ENCODE data around the gene PTPRT. TPM values are rescaled to one million over a fixed set of nuclear protein-coding genes. Genes with fewer than 3 reads are reported as not detected.

Gene PTPRT
- total and polyA plus RNA-seq, 12 donors: 0.04 to 0.53 (median 0.22) TPM; not detected in 1

- H3K27me3 ChIP-seq: no peaks in the 10 kb centered on the region
- ATAC-seq: no peak
- DNase-seq: no peak
- no peak overlapping the region for H3K27ac ChIP-seq
- H3K9me3 ChIP-seq: no peaks in the 10 kb centered on the region
- no peak overlapping the region for H3K4me3 ChIP-seq
- intact Hi-C loops (cut with DNase I): no loop called here
- WGBS, 2 donors: 85 to 88% methylated on average over 6 of the region's 6 CpGs
- H3K4me1 ChIP-seq: peaks cover 0 to 4% (median 0%) of the 10 kb centered on the region in 9 donors
- no peak for TF ChIP-seq CTCF (IDR thresholded peaks at IDR 0.05)
- no peaks in the 10 kb centered on the region for H3K36me3 ChIP-seq
Observed at GRCh38 chr20:42261766-42262270, 927.9 kb downstream of the PTPRT start.

GRCh38 chr20:42260184-42260583 is 929.5 kb downstream of the PTPRT start:
- TF ChIP-seq CTCF (IDR thresholded peaks at IDR 0.05): no peak
- 71 to 81% methylated on average over 4 of the region's 4 CpGs for WGBS, 2 donors

GRCh38 chr20:42259389-42259788 is 930.3 kb downstream of the PTPRT start:
- Histone ChIP-seq H3K27me3 (no peaks in the 10 kb centered on the region), H3K9me3 (no peaks in the 10 kb centered on the region), H3K4me3 (no peak overlapping the region), H3K4me1 (peaks cover 0 to 14% (median 0%) of the 10 kb centered on the region in 9 donors), H3K36me3 (no peaks in the 10 kb centered on the region), H3K27ac (no peak overlapping the region)
- intact Hi-C loops (cut with DNase I): no loop called here
- ATAC-seq (no peak), DNase-seq (no peak)
- no peak for TF ChIP-seq CTCF (IDR thresholded peaks at IDR 0.05)
- 87 to 88% methylated on average over 4 of the region's 4 CpGs for WGBS, 2 donors

More at GRCh38 chr20:42260184-42260583, 929.5 kb downstream of the PTPRT start:
- no peak overlapping the region for H3K4me3 ChIP-seq
- DNase-seq: no peak
- no peaks in the 10 kb centered on the region for H3K36me3 ChIP-seq
- no peaks in the 10 kb centered on the region for H3K27me3 ChIP-seq
- no peak for ATAC-seq
- H3K4me1 ChIP-seq: peaks cover 0 to 14% (median 0%) of the 10 kb centered on the region in 9 donors
- no peak overlapping the region for H3K27ac ChIP-seq
- H3K9me3 ChIP-seq: no peaks in the 10 kb centered on the region
- intact Hi-C loops (cut with DNase I): no loop called here

GRCh38 chr20:42258564-42259302 is 931.0 kb downstream of the PTPRT start:
- H3K27me3 ChIP-seq: no peaks in the 10 kb centered on the region
- no peak for ATAC-seq
- 84 to 86% methylated on average over 6 of the region's 6 CpGs for WGBS, 2 donors
- no peaks in the 10 kb centered on the region for H3K9me3 ChIP-seq
- H3K4me1 ChIP-seq: peaks cover 0 to 14% (median 0%) of the 10 kb centered on the region in 9 donors
- intact Hi-C loops (cut with DNase I): no loop called here
- no peaks in the 10 kb centered on the region for H3K36me3 ChIP-seq
- TF ChIP-seq CTCF (IDR thresholded peaks at IDR 0.05): no peak
- H3K4me3 ChIP-seq: no peak overlapping the region
- no peak for DNase-seq
- no peak overlapping the region for H3K27ac ChIP-seq

Data from heart right ventricle (tissue), 16 donors.